ENCODE results near the gene ALOX15B. TPM values are rescaled to one million over a fixed set of nuclear protein-coding genes. Genes with fewer than 3 reads are reported as not detected.

The ALOX15B gene
- total RNA-seq, 1 donor from 2014 or later, result not detected

DNA sequence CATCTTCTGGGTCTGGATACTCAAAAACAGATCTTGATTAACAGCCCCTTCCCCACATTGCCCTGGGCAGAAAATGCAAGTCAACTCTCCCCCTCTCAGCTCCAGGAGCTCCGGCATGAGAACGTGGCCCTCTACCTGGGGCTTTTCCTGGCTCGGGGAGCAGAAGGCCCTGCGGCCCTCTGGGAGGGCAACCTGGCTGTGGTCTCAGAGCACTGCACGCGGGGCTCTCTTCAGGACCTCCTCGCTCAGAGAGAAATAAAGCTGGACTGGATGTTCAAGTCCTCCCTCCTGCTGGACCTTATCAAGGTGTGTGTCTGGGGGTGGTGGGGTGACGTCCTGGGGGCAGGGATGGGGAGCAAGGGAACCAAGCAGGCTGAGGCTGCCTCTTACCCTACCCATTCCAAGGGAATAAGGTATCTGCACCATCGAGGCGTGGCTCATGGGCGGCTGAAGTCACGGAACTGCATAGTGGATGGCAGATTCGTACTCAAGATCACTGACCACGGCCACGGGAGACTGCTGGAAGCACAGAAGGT, 26.7 kb upstream of the ALOX15B start:
- Mint-ChIP-seq H3K4me1 (peaks cover 5% of the 10 kb centered on the region), H3K27ac (no peak overlapping the region), H3K36me3 (no peaks in the 10 kb centered on the region), H3K9me3 (no peaks in the 10 kb centered on the region), H3K27me3 (ENCODE audit: insufficient read depth, low read depth) (peaks cover 18% of the 10 kb centered on the region), H3K4me3 (no peak overlapping the region)
- Histone ChIP-seq H3K27ac (no peak overlapping the region), H3F3A (ENCODE audit: low read depth) (no peaks in the 10 kb centered on the region), H3K36me3 (no peaks in the 10 kb centered on the region), H3K27me3 (peaks cover 46% of the 10 kb centered on the region), H3K9me3 (ENCODE audit: low read depth) (no peaks in the 10 kb centered on the region), H3K4me1 (no peaks in the 10 kb centered on the region), H2AFZ (replicated peaks) (no peak overlapping the region), H3K9ac (no peak overlapping the region), H3K4me2 (no peak overlapping the region), H3K4me3 (no peak overlapping the region), H3K79me2 (ENCODE audit: low read depth) (no peaks in the 10 kb centered on the region), H4K20me1 (ENCODE audit: low read depth) (no peaks in the 10 kb centered on the region)
- TF ChIP-seq EZH2 (IDR thresholded peaks at IDR 0.05) (no peak), EZH2phosphoT487 (IDR thresholded peaks at IDR 0.05) (no peak)
- TF ChIP-seq, protein P1, sequence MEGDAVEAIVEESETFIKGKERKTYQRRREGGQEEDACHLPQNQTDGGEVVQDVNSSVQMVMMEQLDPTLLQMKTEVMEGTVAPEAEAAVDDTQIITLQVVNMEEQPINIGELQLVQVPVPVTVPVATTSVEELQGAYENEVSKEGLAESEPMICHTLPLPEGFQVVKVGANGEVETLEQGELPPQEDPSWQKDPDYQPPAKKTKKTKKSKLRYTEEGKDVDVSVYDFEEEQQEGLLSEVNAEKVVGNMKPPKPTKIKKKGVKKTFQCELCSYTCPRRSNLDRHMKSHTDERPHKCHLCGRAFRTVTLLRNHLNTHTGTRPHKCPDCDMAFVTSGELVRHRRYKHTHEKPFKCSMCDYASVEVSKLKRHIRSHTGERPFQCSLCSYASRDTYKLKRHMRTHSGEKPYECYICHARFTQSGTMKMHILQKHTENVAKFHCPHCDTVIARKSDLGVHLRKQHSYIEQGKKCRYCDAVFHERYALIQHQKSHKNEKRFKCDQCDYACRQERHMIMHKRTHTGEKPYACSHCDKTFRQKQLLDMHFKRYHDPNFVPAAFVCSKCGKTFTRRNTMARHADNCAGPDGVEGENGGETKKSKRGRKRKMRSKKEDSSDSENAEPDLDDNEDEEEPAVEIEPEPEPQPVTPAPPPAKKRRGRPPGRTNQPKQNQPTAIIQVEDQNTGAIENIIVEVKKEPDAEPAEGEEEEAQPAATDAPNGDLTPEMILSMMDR (IDR thresholded peaks at IDR 0.05), result no peak
- no peak for DNase-seq (ENCODE audit: low spot score)

DNA sequence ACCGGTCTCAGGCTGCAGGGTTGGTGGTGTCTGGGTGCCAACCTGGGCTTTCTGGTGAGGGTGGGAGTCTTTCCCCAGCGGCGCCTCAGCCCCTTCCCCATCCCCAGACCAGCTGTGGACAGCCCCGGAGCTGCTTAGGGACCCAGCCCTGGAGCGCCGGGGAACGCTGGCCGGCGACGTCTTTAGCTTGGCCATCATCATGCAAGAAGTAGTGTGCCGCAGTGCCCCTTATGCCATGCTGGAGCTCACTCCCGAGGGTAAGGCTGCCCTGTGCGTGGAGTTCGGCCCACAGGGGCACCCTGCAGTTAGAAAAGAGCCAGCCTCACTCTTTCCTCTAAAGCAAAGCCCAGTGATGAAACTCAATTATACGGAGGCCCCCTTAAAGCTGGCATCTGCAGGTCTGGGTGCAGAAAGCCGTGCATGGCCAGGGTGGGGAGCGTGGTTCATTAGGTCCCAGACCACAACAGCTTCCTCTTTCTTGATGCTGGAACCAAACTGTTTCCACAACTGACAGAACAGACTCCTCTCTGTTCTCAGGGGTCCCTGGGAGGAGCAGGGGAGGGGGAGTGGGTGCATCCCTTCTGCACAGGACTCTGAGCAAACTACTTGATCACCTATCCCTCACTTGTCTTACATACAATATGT, 25.7 kb upstream of the ALOX15B start:
- no peak overlapping the region for H3K9ac ChIP-seq
- no peak overlapping the region for H3K4me3 ChIP-seq
- H4K20me1 ChIP-seq (ENCODE audit: low read depth), result no peaks in the 10 kb centered on the region
- H3K4me2 ChIP-seq, result no peak overlapping the region
- peaks cover 18% of the 10 kb centered on the region for H3K27me3 Mint-ChIP-seq (ENCODE audit: insufficient read depth, low read depth)
- no peaks in the 10 kb centered on the region for H3F3A ChIP-seq (ENCODE audit: low read depth)
- DNase-seq (ENCODE audit: low spot score), result no peak
- H3K4me1 ChIP-seq, result no peaks in the 10 kb centered on the region
- H3K4me3 Mint-ChIP-seq, result no peak overlapping the region
- no peaks in the 10 kb centered on the region for H3K9me3 ChIP-seq (ENCODE audit: low read depth)
- peaks cover 46% of the 10 kb centered on the region for H3K27me3 ChIP-seq
- H3K27ac Mint-ChIP-seq, result no peak overlapping the region
- no peaks in the 10 kb centered on the region for H3K36me3 Mint-ChIP-seq
- no peaks in the 10 kb centered on the region for H3K9me3 Mint-ChIP-seq
- no peaks in the 10 kb centered on the region for H3K36me3 ChIP-seq
- no peak overlapping the region for H2AFZ ChIP-seq (replicated peaks)
- no peak overlapping the region for H3K27ac ChIP-seq
- peaks cover 5% of the 10 kb centered on the region for H3K4me1 Mint-ChIP-seq
- no peaks in the 10 kb centered on the region for H3K79me2 ChIP-seq (ENCODE audit: low read depth)
- TF ChIP-seq, protein P1 (IDR thresholded peaks at IDR 0.05), result no peak
- TF ChIP-seq EZH2phosphoT487 (IDR thresholded peaks at IDR 0.05) (no peak), EZH2 (IDR thresholded peaks at IDR 0.05) (no peak)

DNA sequence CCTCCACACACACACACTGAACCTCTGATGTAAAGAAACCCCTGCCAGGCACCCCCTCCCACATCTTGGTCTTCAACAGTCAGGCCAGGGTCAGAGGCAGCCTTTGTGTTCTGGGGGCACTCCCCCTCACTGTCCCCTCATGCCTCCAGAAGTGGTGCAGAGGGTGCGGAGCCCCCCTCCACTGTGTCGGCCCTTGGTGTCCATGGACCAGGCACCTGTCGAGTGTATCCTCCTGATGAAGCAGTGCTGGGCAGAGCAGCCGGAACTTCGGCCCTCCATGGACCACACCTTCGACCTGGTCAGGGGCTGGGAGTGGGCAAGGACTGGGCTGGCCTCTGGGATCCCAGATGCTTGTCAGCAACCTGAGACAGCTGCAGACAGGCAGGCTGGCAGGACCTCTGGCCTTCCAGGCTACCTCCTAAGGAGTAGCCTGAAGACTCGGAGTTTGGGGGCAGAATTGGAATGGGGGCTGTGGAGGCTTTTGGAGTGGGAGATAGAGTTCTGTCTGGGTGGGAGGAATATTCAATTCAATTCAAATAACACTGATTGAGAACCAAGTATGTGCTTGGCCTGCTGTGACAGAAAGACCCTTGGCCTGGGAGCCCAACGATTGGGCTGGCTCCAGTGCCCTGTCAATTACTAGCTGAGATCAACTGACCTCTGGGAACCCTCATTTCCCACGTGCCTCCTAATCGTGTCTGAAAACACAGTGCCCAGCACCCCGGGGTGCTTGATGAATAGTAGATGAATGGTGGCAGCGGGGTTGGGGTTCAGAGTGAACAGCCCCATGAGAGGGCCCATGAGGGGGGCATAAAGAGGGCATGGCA, 24.9 kb upstream of the ALOX15B start:
- Histone ChIP-seq H3K79me2 (ENCODE audit: low read depth) (no peaks in the 10 kb centered on the region), H3K27ac (no peak overlapping the region), H3K4me3 (no peak overlapping the region), H3K4me1 (peaks cover 5% of the 10 kb centered on the region), H4K20me1 (ENCODE audit: low read depth) (no peaks in the 10 kb centered on the region), H2AFZ (replicated peaks) (no peak overlapping the region), H3K9ac (no peak overlapping the region), H3K36me3 (no peaks in the 10 kb centered on the region), H3K9me3 (ENCODE audit: low read depth) (no peaks in the 10 kb centered on the region), H3F3A (ENCODE audit: low read depth) (no peaks in the 10 kb centered on the region), H3K4me2 (no peak overlapping the region), H3K27me3 (peaks cover 46% of the 10 kb centered on the region)
- peaks cover 12% of the 10 kb centered on the region for H3K27me3 Mint-ChIP-seq (ENCODE audit: insufficient read depth, low read depth)
- H3K4me3 Mint-ChIP-seq, result peak overlapping the region; percentile 50
- H3K27ac Mint-ChIP-seq, result no peak overlapping the region
- TF ChIP-seq EZH2phosphoT487 (IDR thresholded peaks at IDR 0.05) (no peak), EZH2 (IDR thresholded peaks at IDR 0.05) (no peak)
- TF ChIP-seq, protein P1 (IDR thresholded peaks at IDR 0.05), result no peak
- DNase-seq (ENCODE audit: low spot score), result no peak
- no peaks in the 10 kb centered on the region for H3K9me3 Mint-ChIP-seq
- H3K36me3 Mint-ChIP-seq, result no peaks in the 10 kb centered on the region
- H3K4me1 Mint-ChIP-seq, result peaks cover 7% of the 10 kb centered on the region
